GM18868 (cell line): ENCODE measurements around the gene KRTAP4-4.
"Not testable (repeated sequence)": the region's sequence is repeated elsewhere in the genome, so short reads cannot be mapped to it uniquely, and the experiment has no call there.

ENCODE experiments used
- ATAC-seq: cut with Tn5 transposase; IDR thresholded peaks from one replicate; pipeline ENCODE4 v1.9.1; 2021; ENCODE audit warnings: mild to moderate bottlenecking, moderate library complexity; ENCODE audit not compliant: unreplicated experiment

Gene KRTAP4-4

DNA sequence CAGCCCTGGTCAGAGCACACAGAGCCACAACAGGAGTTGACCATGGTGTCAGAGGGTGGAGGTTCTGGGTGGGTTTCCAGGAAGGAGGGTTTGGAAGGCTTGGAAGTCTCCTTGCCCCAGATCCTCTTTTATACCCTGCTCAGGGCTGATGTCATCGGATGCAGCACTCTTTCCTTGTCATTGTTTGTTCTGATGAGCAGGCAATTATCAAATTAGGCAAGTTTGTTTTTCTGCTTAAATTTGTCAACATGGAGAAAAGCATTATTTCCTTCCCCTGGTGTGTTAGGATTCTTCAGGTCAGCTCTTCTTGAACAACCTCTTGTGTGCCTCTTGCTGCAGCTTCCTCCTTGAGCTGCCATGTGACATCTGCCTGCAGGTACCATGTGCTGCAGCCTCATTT is at the start of gene KRTAP4-4:
TSS of gene KRTAP4-4 (minus strand) at position 101 of the 400 bp plus-strand sequence. CDS start at position 44, 57 bp downstream.
- ATAC-seq, result no peak

DNA sequence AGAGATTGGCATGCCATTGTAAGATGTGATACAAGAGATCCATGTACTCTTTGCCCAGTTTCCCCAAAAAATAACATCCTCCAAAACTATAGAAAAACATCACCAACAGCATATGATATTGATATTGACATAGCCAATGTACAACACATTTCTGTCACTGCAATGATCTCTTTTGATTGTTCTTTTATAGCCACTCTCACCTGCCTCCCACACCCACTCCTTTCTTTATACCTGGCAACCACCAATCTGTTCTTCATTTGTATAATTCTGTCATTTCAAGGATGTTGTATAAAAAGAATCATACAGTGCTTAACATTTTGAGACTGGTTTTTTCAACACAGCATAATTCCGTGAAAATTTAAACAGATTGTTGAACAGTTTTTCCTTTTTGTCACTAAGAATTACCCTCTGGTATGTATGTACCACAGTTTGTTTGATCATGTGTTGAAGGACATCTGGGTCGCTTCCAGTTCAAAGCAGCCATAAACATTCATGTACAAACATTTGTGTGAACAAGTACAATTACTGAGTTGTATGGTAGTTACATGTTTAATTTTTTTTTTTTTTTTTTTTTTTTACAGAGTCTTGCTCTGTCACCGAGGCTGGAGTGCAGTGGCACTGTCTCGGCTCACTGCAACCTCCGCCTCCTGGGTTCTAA is 39.0 kb upstream of the KRTAP4-4 start:
- ATAC-seq, result no peak

DNA sequence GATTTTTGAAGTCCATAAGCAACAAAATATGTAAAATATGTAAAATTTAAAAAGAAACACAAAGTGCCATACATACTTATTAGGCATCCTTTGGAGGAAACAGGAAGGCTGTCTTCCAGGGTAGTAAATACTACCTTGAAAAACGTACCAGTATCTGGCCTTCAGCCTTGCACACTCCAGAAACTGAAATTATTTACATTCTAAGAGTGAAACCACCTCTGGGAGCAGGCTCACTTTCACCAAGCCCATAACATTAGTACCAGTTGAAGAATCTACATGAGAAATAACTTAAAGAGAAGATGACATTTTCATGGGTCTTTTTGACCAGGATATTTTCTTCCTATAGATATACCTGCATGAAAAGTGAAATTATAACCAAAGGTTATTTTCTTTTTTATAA is 35.5 kb upstream of the KRTAP4-4 start:
- no peak for ATAC-seq

DNA sequence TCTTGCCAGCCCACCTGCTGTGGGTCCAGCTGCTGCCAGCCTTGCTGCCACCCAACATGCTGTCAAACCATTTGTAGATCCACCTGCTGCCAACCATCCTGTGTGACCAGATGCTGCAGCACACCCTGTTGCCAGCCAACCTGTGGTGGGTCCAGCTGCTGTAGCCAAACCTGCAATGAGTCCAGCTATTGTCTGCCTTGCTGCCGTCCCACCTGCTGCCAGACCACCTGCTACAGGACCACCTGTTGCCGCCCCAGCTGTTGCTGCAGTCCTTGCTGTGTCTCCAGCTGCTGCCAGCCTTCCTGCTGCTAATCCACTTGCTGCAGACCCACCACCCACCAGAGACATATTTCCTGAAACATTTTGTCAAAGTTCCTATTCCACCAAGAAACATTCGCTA is 29.8 kb upstream of the KRTAP4-4 start:
- ATAC-seq, result no peak

DNA sequence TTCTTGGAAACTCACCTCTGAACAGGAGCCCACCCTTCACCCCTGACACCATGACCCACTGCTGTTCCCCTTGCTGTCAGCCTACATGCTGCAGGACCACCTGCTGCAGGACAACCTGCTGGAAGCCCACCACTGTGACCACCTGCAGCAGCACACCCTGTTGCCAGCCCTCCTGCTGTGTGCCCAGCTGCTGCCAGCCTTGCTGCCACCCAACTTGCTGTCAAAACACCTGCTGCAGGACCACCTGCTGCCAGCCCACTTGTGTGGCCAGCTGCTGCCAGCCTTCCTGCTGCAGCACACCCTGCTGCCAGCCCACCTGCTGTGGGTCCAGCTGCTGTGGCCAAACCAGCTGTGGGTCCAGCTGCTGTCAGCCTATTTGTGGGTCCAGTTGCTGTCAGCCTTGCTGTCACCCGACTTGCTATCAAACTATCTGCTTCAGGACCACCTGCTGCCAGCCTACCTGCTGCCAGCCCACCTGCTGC is 29.3 kb upstream of the KRTAP4-4 start, which contains the start of gene KRTAP9-1:
TSS of gene KRTAP9-1 (plus strand) at position 51 of the 482 bp plus-strand sequence. CDS start at position 51, 0 bp downstream.
- not testable (repeated sequence) for ATAC-seq

DNA sequence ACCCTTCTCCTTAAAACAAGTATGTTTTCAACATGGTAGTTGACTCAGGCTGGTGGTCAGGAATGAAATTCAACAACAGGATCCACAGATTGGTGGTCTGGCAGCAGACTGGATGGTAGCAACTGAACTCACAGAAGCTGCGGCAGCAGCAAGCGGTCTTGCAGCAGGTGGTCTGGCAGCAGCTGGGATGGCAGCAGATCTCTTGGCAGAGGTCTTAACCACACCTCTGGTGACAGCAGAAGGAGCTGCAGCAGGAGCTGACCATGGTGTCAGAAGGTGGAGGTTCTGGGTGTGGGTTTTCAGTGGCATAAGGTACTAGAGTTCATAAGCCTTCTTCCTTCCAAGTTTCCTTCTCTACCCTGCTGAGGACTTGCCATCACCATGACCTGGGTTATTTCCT is 26.3 kb upstream of the KRTAP4-4 start:
- no peak for ATAC-seq

DNA sequence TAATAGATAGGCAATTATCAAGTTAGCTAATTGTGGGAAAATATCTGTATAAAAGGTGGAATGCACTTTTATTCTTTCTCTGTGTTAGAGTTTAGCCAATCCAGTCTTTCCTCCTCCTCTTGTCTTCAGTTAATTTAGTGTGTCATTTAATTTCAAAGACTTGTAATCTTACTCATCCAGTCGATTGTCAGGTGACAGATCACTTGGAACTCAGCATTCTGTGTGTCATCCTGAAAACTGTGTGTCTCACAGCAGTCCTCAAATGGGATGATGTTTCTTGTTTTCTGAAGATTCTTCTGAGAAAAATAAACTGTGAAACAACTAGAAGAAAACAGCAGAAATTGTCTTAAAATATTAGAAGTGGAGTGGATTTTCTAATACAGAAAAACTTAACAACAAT is 24.5 kb upstream of the KRTAP4-4 start:
- ATAC-seq, result no peak

DNA sequence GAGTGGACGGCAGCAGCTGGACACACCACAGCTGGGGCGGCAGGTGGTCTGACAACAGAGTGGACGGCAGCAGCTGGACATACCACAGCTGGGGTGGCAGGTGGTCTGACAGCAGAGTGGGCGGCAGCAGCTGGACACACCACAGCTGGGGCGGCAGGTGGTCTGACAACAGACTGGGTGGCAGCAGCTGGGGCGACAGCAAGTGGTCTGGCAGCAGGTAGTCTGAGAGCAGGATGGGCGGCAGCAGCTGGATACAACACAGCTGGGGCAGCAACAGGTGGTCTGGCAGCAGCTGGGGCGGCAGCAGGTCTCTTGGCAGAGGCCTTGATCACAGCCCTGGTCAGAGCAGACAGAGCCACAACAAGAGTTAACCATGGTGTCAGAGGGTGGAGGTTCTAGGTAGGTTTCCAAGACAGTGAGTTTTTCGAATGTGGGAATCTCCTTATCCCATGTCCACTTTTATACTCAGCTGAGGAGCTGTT is 24.0 kb upstream of the KRTAP4-4 start, which contains the start of gene KRTAP4-1:
TSS of gene KRTAP4-1 (minus strand) at position 432 of the 482 bp plus-strand sequence. CDS start at position 375, 57 bp downstream.
- ATAC-seq, result no peak

DNA sequence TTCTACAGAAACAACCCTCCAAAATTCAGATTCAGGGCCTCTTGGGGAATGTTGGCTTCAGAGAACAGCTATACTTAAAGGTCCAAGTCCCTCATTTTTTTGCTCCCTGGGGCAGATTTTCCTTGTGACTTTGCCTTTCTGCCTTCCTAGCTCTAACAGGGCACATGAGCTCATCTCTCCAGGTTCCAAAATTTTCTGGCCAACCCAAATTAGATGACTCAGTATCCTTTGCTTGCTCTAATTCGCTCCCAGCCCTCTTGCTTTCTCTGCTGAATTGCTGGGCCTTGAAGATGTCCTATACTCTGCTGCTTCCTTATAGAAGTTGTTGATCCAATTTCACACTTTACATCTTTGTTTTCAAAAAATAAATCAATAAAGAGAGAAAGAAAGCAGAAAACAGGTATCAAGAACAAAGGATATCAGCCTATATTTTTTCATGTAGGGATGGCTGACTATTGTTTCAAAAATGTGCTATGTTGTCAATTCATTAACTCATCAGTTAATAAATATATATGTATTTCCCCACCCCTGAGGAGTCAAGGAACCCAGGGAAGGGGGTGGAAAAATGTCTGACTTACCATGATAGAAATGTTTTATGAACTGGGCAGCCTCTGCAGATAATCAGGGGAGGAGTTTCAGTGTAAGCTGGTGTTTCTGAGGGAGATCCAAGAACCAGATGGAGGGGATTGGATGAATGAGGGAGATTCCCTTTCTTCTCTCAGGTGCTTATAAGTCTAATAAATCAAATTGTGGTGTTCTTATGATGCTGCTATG is 18.5 kb upstream of the KRTAP4-4 start:
- no peak for ATAC-seq

DNA sequence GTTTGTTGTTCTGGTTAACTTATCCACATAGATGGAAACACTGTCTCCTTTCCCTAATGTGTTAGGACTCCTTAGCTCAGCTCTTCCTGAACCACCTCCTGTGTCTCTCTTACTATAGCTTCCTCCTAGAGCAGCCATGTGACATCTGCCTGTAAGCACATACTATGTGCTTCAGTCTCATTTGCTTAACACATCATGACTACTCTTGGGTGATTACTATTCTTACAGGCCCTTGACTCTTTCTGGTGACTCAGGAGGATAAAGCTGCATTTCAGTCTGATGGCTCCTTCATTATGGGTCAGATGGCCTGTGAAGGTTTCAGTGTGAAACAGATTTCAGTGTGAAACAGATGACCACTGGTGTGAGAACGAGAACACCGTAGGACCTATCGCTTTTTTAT is 17.8 kb upstream of the KRTAP4-4 start:
- no peak for ATAC-seq

DNA sequence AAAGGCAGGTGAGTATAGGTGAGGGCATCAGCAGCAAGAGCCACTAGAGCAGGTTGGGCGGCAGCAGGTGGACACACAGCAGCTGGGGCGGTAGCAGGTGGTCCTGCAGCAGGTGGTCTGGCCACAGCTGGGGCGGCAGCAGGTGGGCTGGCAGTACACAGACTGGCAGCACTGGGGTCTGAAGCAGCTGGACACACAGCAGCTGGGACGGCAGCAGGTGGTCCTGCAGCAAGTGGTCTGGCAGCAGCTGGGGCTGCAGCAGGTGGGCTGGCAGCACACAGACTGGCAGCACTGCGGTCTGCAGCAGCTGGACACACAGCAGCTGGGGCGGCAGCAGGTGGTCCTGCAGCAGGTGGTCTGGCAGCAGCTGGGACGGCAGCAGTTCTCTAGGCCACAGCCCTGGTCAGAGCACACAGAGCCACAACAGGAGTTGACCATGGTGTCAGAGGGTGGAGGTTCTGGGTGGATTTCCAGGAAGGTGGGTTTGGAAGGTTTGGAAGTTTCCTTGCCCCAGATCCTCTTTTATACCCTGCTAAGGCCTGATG is 17.3 kb upstream of the KRTAP4-4 start, which contains the start of gene KRTAP4-2:
TSS of gene KRTAP4-2 (minus strand) at position 495 of the 545 bp plus-strand sequence. CDS start at position 438, 57 bp downstream.
- ATAC-seq, result no peak

DNA sequence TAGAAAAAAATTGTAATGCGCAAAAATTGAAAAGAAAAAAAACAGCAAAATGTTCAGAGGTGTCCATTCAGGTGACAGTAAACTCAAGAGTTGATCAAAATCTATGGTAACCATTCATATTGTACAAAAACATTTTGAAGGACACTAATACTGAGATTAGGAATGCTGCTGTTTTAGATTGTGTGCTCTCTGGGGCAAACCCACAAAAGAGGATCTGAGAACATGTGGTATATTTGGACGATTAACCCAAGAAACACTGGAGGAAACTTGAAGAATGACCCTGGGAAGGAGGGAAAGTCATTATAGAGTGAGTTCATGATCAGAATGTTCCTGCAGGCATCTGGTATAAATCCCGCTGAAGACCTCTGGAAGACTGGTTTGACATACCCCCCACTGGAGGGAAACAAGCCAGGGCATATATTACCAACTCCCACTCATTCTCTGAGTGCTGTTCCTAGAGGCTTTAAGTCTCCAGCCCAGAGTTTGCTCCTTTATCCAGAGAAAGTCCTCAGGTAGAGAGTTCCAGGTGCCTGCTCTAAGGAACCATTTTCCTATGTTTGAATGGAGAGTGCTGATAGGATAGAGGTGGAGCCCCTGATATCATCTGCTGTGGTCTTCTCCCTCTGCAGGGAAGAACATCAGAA is 16.3 kb upstream of the KRTAP4-4 start:
- ATAC-seq, result no peak

DNA sequence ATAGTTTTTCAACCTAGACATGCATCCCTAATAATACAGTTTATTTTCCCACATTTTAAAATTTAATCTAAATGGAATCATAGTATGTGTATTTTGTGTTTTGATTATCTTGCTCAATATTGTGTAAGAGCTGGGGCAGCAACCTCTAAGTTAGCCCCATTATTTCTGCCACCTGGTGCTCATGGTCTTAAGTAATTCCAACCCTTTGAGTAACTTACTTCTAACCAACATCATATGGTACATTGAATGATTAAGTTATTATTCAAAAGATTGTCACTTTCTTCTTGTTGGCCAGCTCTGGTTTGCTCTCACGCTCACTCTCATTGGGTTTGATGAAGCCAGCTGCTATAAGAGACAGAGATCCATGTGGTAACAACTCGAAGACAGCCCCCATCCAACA is 11.3 kb upstream of the KRTAP4-4 start:
- no peak for ATAC-seq

DNA sequence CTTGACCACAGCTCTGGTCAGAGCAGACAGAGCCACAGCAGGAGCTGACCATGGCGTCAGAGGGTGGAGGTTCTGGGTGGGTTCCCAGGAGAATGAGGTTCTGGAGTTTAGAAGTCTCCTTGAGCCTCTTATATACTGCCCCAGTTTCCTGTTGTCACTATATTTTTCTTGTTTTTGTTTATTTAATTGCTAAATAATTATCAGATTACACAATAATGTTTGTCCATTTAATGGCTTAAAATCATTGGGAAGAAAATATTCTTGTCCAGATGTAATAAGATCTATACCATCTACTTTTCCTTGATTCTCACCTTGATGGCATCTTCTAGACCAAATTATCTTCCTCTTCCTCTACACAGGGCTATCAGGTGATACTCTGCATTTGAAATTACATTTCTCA is 7.6 kb upstream of the KRTAP4-4 start, which contains the start of gene KRTAP4-3:
TSS of gene KRTAP4-3 (minus strand) at position 101 of the 400 bp plus-strand sequence. CDS start at position 52, 49 bp downstream.
- ATAC-seq, result no peak

DNA sequence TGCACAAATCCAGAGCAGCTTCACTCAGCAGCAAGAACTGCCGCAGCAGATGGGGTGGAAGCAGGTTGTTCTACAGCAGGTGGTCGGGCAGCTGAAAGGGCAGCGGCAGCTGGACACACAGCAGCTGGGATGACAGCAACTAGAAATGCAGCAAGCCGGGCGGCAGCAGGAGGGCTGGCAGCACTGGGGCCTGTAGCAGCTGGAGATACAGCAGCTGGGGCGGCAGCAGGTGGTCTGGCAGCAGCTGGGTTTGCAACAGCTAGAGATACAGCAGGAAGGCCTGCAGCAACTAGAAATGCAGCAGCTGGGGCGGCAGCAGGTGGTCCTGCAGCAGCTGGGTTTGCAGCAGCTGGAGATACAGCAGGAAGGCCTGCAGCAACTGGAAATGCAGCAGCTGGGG is 7.0 kb upstream of the KRTAP4-4 start:
- ATAC-seq, result no peak

DNA sequence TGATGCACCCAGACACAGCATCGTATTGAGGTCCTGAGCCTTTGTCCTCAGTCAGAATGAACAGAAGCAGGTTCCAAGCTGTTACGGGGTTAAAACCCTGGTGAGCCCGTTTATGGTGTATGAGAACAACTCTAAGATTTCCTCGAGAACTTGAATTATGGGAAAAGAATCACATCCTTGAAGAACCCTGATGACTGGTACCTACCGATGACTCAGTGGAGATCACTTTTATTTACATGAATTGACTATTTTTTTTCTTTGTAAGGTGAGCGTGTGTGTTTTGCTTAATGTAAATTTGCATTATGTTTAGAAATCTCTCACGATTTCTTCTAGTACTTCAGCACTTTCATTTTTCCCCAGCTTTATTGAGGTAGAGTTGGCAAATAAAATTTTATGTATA is 3.3 kb upstream of the KRTAP4-4 start:
- no peak for ATAC-seq

DNA sequence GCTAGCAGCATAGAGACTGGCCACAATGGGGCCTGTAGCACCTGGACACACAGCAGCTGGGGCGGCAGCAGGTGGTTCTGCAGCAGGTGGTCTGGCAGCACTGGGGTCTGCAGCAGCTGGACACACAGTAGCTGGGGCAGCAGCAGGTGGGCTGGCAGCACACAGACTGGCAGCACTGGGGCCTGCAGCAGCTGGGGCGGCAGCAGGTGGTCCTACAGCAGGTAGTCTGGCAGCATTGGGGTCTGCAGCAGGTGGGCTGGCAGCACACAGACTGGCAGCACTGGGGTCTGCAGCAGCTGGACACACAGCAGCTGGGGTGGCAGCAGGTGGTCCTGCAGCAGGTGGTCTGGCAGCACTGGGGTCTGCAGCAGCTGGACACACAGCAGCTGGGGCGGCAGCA is 358 bp downstream of the KRTAP4-4 start:
- not testable (repeated sequence) for ATAC-seq

DNA sequence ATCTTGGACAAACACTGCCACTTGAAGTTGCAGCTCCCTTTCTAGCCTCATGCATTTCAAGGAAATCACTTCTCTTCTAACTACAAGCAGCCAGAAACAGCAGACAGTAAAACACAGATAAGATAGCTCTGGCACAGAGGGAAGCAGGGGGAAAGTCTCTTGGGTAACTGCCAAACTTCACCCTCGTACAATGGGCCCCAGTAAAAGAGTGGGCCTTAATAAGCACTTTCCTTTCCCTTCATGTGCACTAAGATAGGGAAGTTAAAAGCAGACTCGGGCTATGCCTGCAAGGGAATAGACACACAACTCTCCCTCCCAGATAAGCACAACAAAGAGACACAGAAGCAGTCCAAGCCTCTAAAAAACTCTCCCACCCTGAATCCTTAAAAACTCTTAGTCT is 6.7 kb downstream of the KRTAP4-4 start:
- no peak for ATAC-seq

DNA sequence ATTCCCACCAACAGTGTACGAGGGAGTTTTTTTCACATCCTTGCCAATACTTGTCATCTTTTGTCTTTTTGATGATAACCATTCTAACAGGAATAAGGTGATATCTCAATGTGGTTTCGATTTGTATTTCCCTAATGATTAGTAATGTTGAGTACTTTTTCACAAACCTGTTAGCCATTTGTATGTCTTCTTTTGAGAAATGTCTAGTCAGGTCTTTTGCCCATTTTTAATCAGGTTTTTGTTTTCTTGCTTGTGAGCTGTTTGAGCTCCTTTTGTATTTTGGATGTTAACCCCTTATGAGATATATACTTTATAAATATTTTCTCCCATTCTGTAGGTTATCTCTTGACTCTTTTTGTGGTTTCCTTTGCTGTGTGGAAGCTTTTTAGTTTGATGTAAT is 9.0 kb downstream of the KRTAP4-4 start:
- no peak for ATAC-seq

DNA sequence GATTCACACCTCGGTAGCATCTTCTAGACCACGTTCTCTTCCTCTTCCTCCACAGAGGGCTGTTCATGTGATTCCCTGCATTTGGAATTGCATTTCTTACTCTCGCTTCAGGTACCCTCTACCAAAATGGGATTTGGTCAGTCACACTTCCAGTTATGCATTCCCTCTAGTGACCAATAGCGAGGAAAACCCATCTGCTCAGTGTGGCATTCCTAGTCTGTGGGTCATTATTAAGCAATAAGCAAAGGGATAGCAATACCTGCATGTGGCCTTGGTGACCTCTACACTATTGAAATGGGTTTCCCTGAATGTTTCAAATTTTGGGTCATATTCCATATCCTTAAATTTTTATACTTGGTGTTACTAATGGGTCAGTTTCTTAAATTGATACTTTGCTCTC is 10.5 kb downstream of the KRTAP4-4 start:
- no peak for ATAC-seq

DNA sequence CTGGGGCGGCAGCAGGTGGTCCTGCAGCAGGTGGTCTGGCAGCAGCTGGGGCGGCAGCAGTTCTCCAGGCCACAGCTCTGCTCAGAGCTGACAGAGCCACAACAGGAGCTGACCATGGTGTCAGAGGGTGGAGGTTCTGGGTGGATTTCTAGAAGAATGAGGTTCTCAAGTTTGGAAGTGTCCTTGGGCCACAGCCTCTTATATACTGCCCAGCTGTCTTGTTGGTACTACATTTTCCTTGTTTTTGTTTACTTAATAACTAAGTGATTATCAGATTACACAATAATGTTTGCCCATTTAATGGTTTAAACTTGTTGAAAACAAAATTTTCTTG is 10.9 kb downstream of the KRTAP4-4 start, which contains the start of gene KRTAP4-5:
TSS of gene KRTAP4-5 (minus strand) at position 174 of the 334 bp plus-strand sequence. CDS start at position 116, 58 bp downstream.
- ATAC-seq, result no peak
